ENCODE data around the gene MAFB. TPM values are rescaled to one million over a fixed set of nuclear protein-coding genes. Genes with fewer than 3 reads are reported as not detected.

The MAFB gene
- total RNA-seq, 6 donors from 2014 or later = 34.0 to 81.7 (median 60.5) TPM

DNA sequence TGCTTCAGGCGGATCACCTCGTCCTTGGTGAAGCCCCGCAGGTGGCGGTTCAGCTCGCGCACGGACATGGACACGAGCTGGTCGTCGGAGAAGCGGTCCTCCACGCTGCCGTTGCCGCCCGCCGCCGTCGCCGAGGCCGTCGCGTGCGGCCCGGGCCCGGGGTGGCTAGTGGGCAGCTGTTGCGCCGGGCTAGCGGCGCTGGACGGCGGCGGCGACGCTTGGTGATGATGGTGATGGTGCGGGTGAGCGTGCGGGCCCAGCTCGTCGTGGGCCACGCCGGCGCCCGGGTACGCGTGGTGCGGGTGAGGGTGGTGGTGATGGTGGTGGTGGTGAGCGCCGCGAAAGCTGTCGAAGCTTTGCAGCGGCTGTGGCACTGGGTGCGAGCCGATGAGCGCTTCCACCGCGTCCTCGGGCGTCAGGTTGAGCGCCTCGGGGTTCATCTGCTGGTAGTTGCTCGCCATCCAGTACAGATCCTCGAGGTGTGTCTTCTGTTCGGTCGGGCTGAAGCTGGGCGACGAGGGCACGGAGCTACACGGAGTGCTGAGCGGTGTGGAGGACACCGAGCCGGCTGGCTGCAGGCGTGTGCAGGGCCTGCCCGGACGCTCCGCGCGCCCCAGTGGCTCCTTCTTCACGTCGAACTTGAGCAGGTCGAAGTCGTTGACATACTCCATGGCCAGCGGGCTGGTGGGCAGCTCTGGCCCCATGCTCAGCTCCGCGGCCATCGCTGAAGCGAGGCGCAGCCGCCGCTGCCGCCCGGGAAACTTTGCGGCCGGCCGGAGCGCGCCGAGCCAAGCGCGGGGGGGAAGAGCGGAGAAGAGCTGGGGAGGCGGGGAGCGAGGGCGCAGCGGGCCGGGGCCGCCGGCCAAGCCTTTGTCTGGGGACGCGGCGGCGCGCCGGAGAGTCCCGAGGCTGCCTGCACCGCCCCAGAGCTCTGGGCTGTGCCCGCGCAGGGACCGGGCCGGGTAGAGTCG is 622 bp downstream of the MAFB start:
- Histone ChIP-seq H3K27ac (peak overlapping the region; percentile 86 to 94 (median 91)), H3K9me3 (no peaks in the 10 kb centered on the region), H3K27me3 (peaks cover 0 to 28% (median 13%) of the 10 kb centered on the region in 4 donors), H3K4me3 (peak overlapping the region; percentile 57 to 77 (median 60)), H3K4me1 (peaks cover 29 to 78% (median 35%) of the 10 kb centered on the region in 4 donors), H3K36me3 (no peaks in the 10 kb centered on the region)
- peak in 1 of 2 donors; percentile 88 for DNase-seq
- peak in 1 of 2 donors; percentile 1 for ATAC-seq (ENCODE audit: low FRiP score in 2 of 2)
- 0 to 3% methylated on average over 2 to 119 of the region's 120 CpGs for WGBS, 2 donors
- no peak for TF ChIP-seq POLR2AphosphoS5 (IDR thresholded peaks at IDR 0.05)
- TF ChIP-seq POLR2A (IDR thresholded peaks at IDR 0.05) = no peak
- TF ChIP-seq, protein P1, sequence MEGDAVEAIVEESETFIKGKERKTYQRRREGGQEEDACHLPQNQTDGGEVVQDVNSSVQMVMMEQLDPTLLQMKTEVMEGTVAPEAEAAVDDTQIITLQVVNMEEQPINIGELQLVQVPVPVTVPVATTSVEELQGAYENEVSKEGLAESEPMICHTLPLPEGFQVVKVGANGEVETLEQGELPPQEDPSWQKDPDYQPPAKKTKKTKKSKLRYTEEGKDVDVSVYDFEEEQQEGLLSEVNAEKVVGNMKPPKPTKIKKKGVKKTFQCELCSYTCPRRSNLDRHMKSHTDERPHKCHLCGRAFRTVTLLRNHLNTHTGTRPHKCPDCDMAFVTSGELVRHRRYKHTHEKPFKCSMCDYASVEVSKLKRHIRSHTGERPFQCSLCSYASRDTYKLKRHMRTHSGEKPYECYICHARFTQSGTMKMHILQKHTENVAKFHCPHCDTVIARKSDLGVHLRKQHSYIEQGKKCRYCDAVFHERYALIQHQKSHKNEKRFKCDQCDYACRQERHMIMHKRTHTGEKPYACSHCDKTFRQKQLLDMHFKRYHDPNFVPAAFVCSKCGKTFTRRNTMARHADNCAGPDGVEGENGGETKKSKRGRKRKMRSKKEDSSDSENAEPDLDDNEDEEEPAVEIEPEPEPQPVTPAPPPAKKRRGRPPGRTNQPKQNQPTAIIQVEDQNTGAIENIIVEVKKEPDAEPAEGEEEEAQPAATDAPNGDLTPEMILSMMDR (IDR thresholded peaks at IDR 0.05) = no peak
- no peak for TF ChIP-seq EP300 (IDR thresholded peaks at IDR 0.05)

- TF ChIP-seq EP300 (IDR thresholded peaks at IDR 0.05) = no peak
- TF ChIP-seq, protein P1 (IDR thresholded peaks at IDR 0.05) = no peak
- TF ChIP-seq POLR2AphosphoS5 (IDR thresholded peaks at IDR 0.05) = peak; percentile 6 to 40
- TF ChIP-seq POLR2A (IDR thresholded peaks at IDR 0.05) = peak in 3 of 4 donors; percentile 21 to 63 (median 27)
- Histone ChIP-seq H3K36me3 (no peaks in the 10 kb centered on the region), H3K27ac (peak overlapping the region; percentile 86 to 94 (median 91)), H3K9me3 (no peaks in the 10 kb centered on the region), H3K4me3 (peak overlapping the region; percentile 57 to 77 (median 60)), H3K4me1 (peaks cover 36 to 82% (median 43%) of the 10 kb centered on the region in 4 donors), H3K27me3 (peaks cover 0 to 22% (median 11%) of the 10 kb centered on the region in 4 donors)
- DNase-seq (peak; percentile 90 to 94), ATAC-seq (ENCODE audit: low FRiP score in 2 of 2) (peak in 1 of 2 donors; percentile 4)
- 1 to 2% methylated on average over 27 to 39 of the region's 62 CpGs for WGBS, 2 donors
These were observed 1.5 kb downstream of the MAFB start for GRCh38 chr20:40687384-40688128.

GRCh38 chr20:40686893-40687292 is 2.1 kb downstream of the MAFB start:
- H3K27ac ChIP-seq = peak overlapping the region; percentile 86 to 94 (median 91)
- TF ChIP-seq POLR2AphosphoS5 (IDR thresholded peaks at IDR 0.05) = no peak

DNA sequence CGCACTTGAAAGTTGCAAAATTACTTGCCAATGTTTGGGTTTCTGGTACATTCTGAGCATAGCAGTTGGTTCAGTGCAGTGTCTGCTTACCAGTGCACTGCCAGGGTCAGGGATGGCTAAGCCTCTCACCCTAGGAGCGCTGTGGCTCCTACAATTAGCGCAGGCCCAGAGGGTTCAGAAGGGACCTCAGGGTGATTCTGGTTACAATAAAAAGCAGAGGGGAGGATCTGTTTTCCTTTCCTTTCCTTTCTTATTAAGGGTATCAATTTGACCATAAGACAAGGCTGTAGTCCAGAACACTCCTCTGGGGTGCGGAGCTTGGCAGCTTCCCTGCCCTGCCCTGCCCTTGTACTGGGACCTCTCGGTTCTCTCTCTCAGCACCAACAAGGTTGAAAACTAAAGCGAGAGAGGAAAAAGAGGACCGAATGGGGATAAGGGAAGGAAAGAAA is 2.6 kb downstream of the MAFB start:
- TF ChIP-seq POLR2AphosphoS5 (IDR thresholded peaks at IDR 0.05) (no peak), POLR2A (IDR thresholded peaks at IDR 0.05) (peak in 1 of 4 donors; percentile 20), EP300 (IDR thresholded peaks at IDR 0.05) (no peak)
- TF ChIP-seq, protein P1 (IDR thresholded peaks at IDR 0.05) = no peak
- peak overlapping the region in 3 of 4 donors; percentile 57 to 77 (median 61) for H3K4me3 ChIP-seq
- H3K9me3 ChIP-seq = no peaks in the 10 kb centered on the region
- H3K36me3 ChIP-seq = no peaks in the 10 kb centered on the region
- DNase-seq = no peak
- WGBS, 2 donors = 30 to 48% methylated on average over 7 of the region's 7 CpGs
- no peak for ATAC-seq (ENCODE audit: low FRiP score in 2 of 2)
- H3K27me3 ChIP-seq = peaks cover 0 to 11% (median 5%) of the 10 kb centered on the region in 4 donors
- peaks cover 35 to 83% (median 50%) of the 10 kb centered on the region in 4 donors for H3K4me1 ChIP-seq
- peak overlapping the region; percentile 86 to 94 (median 91) for H3K27ac ChIP-seq

More at GRCh38 chr20:40686893-40687292, 2.1 kb downstream of the MAFB start:
- Histone ChIP-seq H3K27me3 (peaks cover 0 to 15% (median 7%) of the 10 kb centered on the region in 4 donors), H3K36me3 (no peaks in the 10 kb centered on the region), H3K9me3 (no peaks in the 10 kb centered on the region), H3K4me3 (peak overlapping the region; percentile 57 to 77 (median 60)), H3K4me1 (peaks cover 35 to 84% (median 48%) of the 10 kb centered on the region in 4 donors)
- 33 to 51% methylated on average over 12 of the region's 12 CpGs for WGBS, 2 donors
- no peak for ATAC-seq (ENCODE audit: low FRiP score in 2 of 2)
- DNase-seq = no peak
